ENCODE results near the gene DDX25. TPM values are rescaled to one million over a fixed set of nuclear protein-coding genes. Genes with fewer than 3 reads are reported as not detected.

Gene DDX25
- total RNA-seq, 1 experiment from 2014 or later: not detected

DNA sequence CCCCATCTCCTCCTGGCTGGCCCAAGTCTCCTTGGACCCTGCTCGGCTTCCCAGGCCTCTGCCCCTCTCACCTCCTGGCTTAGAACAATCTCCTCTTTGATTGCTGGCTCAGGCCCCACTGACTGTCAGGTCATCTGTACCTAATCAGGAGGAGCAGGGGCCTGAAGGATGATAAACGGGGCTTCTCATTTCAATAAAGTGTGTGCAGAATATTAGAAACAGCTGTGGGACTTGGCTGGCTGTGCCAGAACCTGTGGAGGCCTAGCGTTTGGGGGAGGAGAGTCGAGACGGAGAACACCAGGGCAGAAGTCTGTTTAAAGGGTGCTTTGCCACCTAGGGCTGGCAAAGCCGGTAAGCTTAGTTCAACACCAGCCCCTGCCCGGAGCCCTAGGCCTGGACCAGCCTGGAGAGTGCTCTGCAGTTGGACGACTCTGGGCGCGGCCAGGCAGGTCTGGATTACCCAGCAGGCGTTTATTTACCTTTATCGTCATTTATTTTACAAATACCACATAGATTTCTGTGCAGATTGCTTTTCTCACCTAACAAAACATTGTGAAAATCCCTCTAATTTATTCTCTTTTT is 31.4 kb downstream of the DDX25 start:
- Histone ChIP-seq H2AFZ (ENCODE audit: low read length) (no peak overlapping the region), H3K27ac (ENCODE audit: low read length) (no peak overlapping the region), H3K9me2 (replicated peaks; ENCODE audit: low read length) (no peaks in the 10 kb centered on the region), H4K20me1 (ENCODE audit: low read length) (no peaks in the 10 kb centered on the region), H3K9me3 (ENCODE audit: low read length) (no peaks in the 10 kb centered on the region), H3K27me3 (ENCODE audit: low read length) (0 out of 2 replicates have a peak, but pooled peaks cover 3% of the 10 kb centered on the region), H3K4me1 (ENCODE audit: insufficient read depth, low read length) (no peaks in the 10 kb centered on the region), H3K36me3 (ENCODE audit: low read depth, low read length) (no peaks in the 10 kb centered on the region), H3K79me2 (ENCODE audit: low read length) (no peaks in the 10 kb centered on the region), H3K4me2 (ENCODE audit: low read length) (no peak overlapping the region), H3K9ac (ENCODE audit: low read length) (no peak overlapping the region), H3F3A (ENCODE audit: low read length, unreplicated experiment) (no peaks in the 10 kb centered on the region), H3K4me3 (ENCODE audit: low read length) (no peak overlapping the region)
- ATAC-seq (no peak), DNase-seq (no peak)
- no TSS peak for BruUV-seq (replicated peaks)
- CTCF ChIA-PET: no interaction called here
- TF ChIP-seq EZH2phosphoT487 (IDR thresholded peaks at IDR 0.05; ENCODE audit: borderline replicate concordance, low read length) (no peak), EZH2 (IDR thresholded peaks at IDR 0.05; ENCODE audit: low read length, unreplicated experiment) (no peak)
- TF ChIP-seq, protein P1, sequence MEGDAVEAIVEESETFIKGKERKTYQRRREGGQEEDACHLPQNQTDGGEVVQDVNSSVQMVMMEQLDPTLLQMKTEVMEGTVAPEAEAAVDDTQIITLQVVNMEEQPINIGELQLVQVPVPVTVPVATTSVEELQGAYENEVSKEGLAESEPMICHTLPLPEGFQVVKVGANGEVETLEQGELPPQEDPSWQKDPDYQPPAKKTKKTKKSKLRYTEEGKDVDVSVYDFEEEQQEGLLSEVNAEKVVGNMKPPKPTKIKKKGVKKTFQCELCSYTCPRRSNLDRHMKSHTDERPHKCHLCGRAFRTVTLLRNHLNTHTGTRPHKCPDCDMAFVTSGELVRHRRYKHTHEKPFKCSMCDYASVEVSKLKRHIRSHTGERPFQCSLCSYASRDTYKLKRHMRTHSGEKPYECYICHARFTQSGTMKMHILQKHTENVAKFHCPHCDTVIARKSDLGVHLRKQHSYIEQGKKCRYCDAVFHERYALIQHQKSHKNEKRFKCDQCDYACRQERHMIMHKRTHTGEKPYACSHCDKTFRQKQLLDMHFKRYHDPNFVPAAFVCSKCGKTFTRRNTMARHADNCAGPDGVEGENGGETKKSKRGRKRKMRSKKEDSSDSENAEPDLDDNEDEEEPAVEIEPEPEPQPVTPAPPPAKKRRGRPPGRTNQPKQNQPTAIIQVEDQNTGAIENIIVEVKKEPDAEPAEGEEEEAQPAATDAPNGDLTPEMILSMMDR (conservative IDR thresholded peaks at IDR 0.05; ENCODE audit: low read depth, low read length): no peak
- POLR2A ChIA-PET (ENCODE audit: unreplicated experiment): interaction anchor here (0.6 kb wide), 1 partner anchor 32 kb away, joined by 3 read pairs; no protein-coding TSS in a partner anchor
- intact Hi-C loops (cut with micrococcal nuclease): no loop called here

DNA sequence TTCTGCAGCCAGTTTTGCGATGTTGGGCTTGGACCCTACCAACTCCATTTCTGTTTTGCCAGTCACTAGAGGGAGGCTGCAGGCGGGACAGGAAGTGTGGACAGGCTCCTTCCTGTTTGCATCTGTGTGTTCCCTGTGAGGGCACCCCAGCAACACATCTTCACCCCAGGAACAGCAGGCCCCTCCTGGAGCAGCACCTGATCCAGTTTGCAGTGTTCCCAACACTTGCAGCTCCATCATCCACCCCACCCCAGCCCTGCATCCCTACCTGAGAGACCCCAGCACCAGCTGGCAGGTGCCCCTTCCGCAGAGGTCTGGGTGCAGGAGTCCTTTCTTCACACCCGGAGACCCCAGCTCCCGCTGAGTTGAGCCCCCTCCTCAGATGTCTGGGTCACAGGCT is 34.1 kb downstream of the DDX25 start:
- no peaks in the 10 kb centered on the region for H3K79me2 ChIP-seq (ENCODE audit: low read length)
- ATAC-seq (no peak), DNase-seq (no peak)
- no peak overlapping the region for H3K9ac ChIP-seq (ENCODE audit: low read length)
- no peaks in the 10 kb centered on the region for H3F3A ChIP-seq (ENCODE audit: low read length, unreplicated experiment)
- H3K27ac ChIP-seq (ENCODE audit: low read length): no peak overlapping the region
- POLR2A ChIA-PET (ENCODE audit: unreplicated experiment): no interaction called here
- no peak overlapping the region for H3K4me2 ChIP-seq (ENCODE audit: low read length)
- H4K20me1 ChIP-seq (ENCODE audit: low read length): no peaks in the 10 kb centered on the region
- H3K4me1 ChIP-seq (ENCODE audit: insufficient read depth, low read length): no peaks in the 10 kb centered on the region
- peak overlapping the region; percentile 29; the same call in 1 of the 2 replicates for H2AFZ ChIP-seq (ENCODE audit: low read length)
- intact Hi-C loops (cut with micrococcal nuclease): no loop called here
- no TSS peak for BruUV-seq (replicated peaks)
- H3K4me3 ChIP-seq (ENCODE audit: low read length): no peak overlapping the region
- no peaks in the 10 kb centered on the region for H3K27me3 ChIP-seq (ENCODE audit: low read length)
- H3K9me2 ChIP-seq (replicated peaks; ENCODE audit: low read length): no peaks in the 10 kb centered on the region
- CTCF ChIA-PET: no interaction called here
- H3K9me3 ChIP-seq (ENCODE audit: low read length): no peaks in the 10 kb centered on the region
- TF ChIP-seq EZH2 (IDR thresholded peaks at IDR 0.05; ENCODE audit: low read length, unreplicated experiment) (no peak), EZH2phosphoT487 (IDR thresholded peaks at IDR 0.05; ENCODE audit: borderline replicate concordance, low read length) (no peak)
- TF ChIP-seq, protein P1 (conservative IDR thresholded peaks at IDR 0.05; ENCODE audit: low read depth, low read length): no peak
- no peaks in the 10 kb centered on the region for H3K36me3 ChIP-seq (ENCODE audit: low read depth, low read length)

DNA sequence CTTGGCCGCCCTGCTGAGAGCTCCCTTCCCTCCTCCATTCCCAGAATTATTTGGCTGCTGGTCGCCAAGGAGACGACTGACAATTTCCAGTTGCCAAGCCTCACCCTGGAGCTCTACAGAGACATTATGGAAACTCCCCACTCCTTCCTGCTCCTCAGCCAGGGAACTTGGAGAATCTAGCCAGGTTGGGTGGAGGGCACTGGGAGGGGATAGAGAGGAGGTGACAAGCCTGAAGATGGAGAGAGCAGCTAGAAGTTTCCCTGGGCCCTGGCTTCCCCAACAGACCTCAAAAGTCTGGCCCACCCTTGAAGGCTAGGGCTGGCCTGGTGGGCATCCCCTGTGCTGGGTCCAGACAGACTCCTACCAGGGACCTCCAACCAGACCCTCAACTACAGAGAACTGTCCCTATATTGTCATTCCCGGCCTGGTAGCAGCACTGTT is 34.8 kb downstream of the DDX25 start:
- ATAC-seq (no peak), DNase-seq (no peak)
- BruUV-seq (replicated peaks): no TSS peak
- Histone ChIP-seq H3K9me3 (ENCODE audit: low read length) (no peaks in the 10 kb centered on the region), H3K9me2 (replicated peaks; ENCODE audit: low read length) (no peaks in the 10 kb centered on the region), H2AFZ (ENCODE audit: low read length) (no peak overlapping the region), H3K9ac (ENCODE audit: low read length) (no peak overlapping the region), H3K79me2 (ENCODE audit: low read length) (no peaks in the 10 kb centered on the region), H3K4me3 (ENCODE audit: low read length) (no peak overlapping the region), H4K20me1 (ENCODE audit: low read length) (no peaks in the 10 kb centered on the region), H3K4me2 (ENCODE audit: low read length) (no peak overlapping the region), H3K27me3 (ENCODE audit: low read length) (no peaks in the 10 kb centered on the region), H3K36me3 (ENCODE audit: low read depth, low read length) (no peaks in the 10 kb centered on the region), H3K27ac (ENCODE audit: low read length) (no peak overlapping the region), H3K4me1 (ENCODE audit: insufficient read depth, low read length) (no peaks in the 10 kb centered on the region), H3F3A (ENCODE audit: low read length, unreplicated experiment) (no peaks in the 10 kb centered on the region)
- ChIA-PET POLR2A (ENCODE audit: unreplicated experiment) (interaction anchor here (0.6 kb wide), 1 partner anchor 271 kb away, joined by 5 read pairs; no protein-coding TSS in a partner anchor), CTCF (interaction anchor here (0.7 kb wide), 1 partner anchor 226 kb away, joined by 3 read pairs; no protein-coding TSS in a partner anchor)
- intact Hi-C loops (cut with micrococcal nuclease): no loop called here
- no peak for TF ChIP-seq EZH2 (IDR thresholded peaks at IDR 0.05; ENCODE audit: low read length, unreplicated experiment)
- TF ChIP-seq, protein P1 (conservative IDR thresholded peaks at IDR 0.05; ENCODE audit: low read depth, low read length): no peak
- TF ChIP-seq EZH2phosphoT487 (IDR thresholded peaks at IDR 0.05; ENCODE audit: borderline replicate concordance, low read length): no peak
